GM23338 (cell line): ENCODE data around the gene LRSAM1. TPM values are rescaled to one million over a fixed set of nuclear protein-coding genes. Genes with fewer than 3 reads are reported as not detected.

Source experiments
- ATAC-seq: fragments of 200-7000 bp; cut with Tn5 transposase; 3 replicates; pipeline ENCODE4 v1.9.1; 2020
- DNase-seq: peaks from one replicate; pipeline ENCODE4 v3.0.0-alpha.2; 2015; ENCODE audit warnings: low spot score
- H2AFZ ChIP-seq: fragments of 200-600 bp; sonication (generic); 2 replicates; pipeline ENCODE4 v1.8.0; 2016; ENCODE audit warnings: antibody characterized with exemption, mild to moderate bottlenecking, moderate library complexity
- H3F3A ChIP-seq: fragments of 200-600 bp; sonication (generic); replicated peaks from 2 replicates; pipeline ENCODE4 v1.8.0; 2017; ENCODE audit warnings: antibody characterized with exemption, mixed run types, low read depth
- H3K27ac ChIP-seq: fragments of 200-600 bp; sonication (generic); 2 replicates; pipeline ENCODE4 v1.6.1; 2016; ENCODE audit warnings: low read depth
- H3K27me3 ChIP-seq: fragments of 200-600 bp; sonication (generic); 2 replicates; pipeline ENCODE4 v1.8.0; 2016; ENCODE audit warnings: mild to moderate bottlenecking, mixed run types, moderate library complexity; ENCODE audit not compliant: insufficient read depth
- H3K36me3 ChIP-seq: fragments of 200-600 bp; sonication (generic); 2 replicates; pipeline ENCODE4 v1.8.0; 2016; ENCODE audit warnings: mild to moderate bottlenecking; ENCODE audit not compliant: insufficient read depth
- H3K4me1 ChIP-seq: fragments of 200-600 bp; sonication (generic); 2 replicates; pipeline ENCODE4 v1.8.0; 2016; ENCODE audit warnings: mild to moderate bottlenecking, moderate library complexity; ENCODE audit not compliant: insufficient read depth
- H3K4me2 ChIP-seq: fragments of 200-600 bp; sonication (generic); 2 replicates; pipeline ENCODE4 v1.7.1; 2017; ENCODE audit warnings: mixed run types
- H3K4me3 ChIP-seq: fragments of 200-600 bp; sonication (generic); 2 replicates; pipeline ENCODE4 v1.6.1; 2016; ENCODE audit warnings: mixed run types
- H3K79me2 ChIP-seq: fragments of 200-600 bp; sonication (generic); replicated peaks from 2 replicates; pipeline ENCODE4 v1.8.0; 2017; ENCODE audit warnings: mild to moderate bottlenecking; ENCODE audit not compliant: insufficient read depth
- H3K9me2 ChIP-seq: fragments of 200-600 bp; sonication (generic); 2 replicates; pipeline ENCODE4 v1.8.0; 2017; ENCODE audit not compliant: insufficient read depth
- H4K20me1 ChIP-seq: fragments of 200-600 bp; sonication (generic); replicated peaks from 2 replicates; pipeline ENCODE4 v1.8.0; 2017; ENCODE audit warnings: mild to moderate bottlenecking; ENCODE audit not compliant: insufficient read depth
- H3K27ac Mint-ChIP-seq: 2 replicates; pipeline ENCODE4 v1.8.0; 2020; ENCODE audit warnings: inconsistent platforms, mild to moderate bottlenecking, moderate library complexity, mixed read lengths
- H3K27me3 Mint-ChIP-seq: 3 replicates; pipeline ENCODE4 v1.8.0; 2022; ENCODE audit warnings: low read depth, mild to moderate bottlenecking, moderate library complexity, mixed read lengths, inconsistent platforms; ENCODE audit not compliant: insufficient read depth, poor library complexity
- H3K36me3 Mint-ChIP-seq: 3 replicates; pipeline ENCODE4 v1.8.0; 2021; ENCODE audit warnings: low read depth, mild to moderate bottlenecking, inconsistent platforms, moderate library complexity, mixed read lengths
- H3K4me1 Mint-ChIP-seq: 3 replicates; pipeline ENCODE4 v1.8.0; 2020; ENCODE audit warnings: mild to moderate bottlenecking, inconsistent platforms, mixed read lengths
- H3K4me3 Mint-ChIP-seq: 3 replicates; pipeline ENCODE4 v1.8.0; 2021; ENCODE audit warnings: moderate library complexity, mild to moderate bottlenecking, inconsistent platforms, mixed read lengths
- H3K9me3 Mint-ChIP-seq: 3 replicates; pipeline ENCODE4 v1.8.0; 2020; ENCODE audit warnings: moderate library complexity, mild to moderate bottlenecking, inconsistent platforms, mixed read lengths
- CREB1 ChIP-seq: fragments of 250-450 bp; sonication (Bioruptor Pico); IDR thresholded peaks from 2 replicates; pipeline ENCODE4 v1.5.0; 2020; ENCODE audit warnings: low read depth, mild to moderate bottlenecking, moderate library complexity
- EZH2 ChIP-seq: fragments of 200-600 bp; sonication (generic); IDR thresholded peaks from one replicate; pipeline ENCODE4 v1.8.0; 2017; ENCODE audit warnings: antibody characterized with exemption, mild to moderate bottlenecking, low read depth; ENCODE audit not compliant: unreplicated experiment
- EZH2phosphoT487 ChIP-seq: fragments of 200-600 bp; sonication (generic); IDR thresholded peaks from one replicate; pipeline ENCODE4 v1.8.1; 2018; ENCODE audit warnings: antibody characterized with exemption; ENCODE audit not compliant: unreplicated experiment
- JUNB ChIP-seq: IDR thresholded peaks from one replicate; pipeline ENCODE4 v1.6.1; 2016; ENCODE audit warnings: antibody characterized with exemption; ENCODE audit not compliant: unreplicated experiment
- NANOG ChIP-seq: IDR thresholded peaks from 2 replicates; pipeline ENCODE4 v1.6.1; 2016; ENCODE audit warnings: antibody characterized with exemption, borderline replicate concordance
- POLR2AphosphoS5 ChIP-seq: IDR thresholded peaks from 2 replicates; pipeline ENCODE4 v1.6.1; 2016; ENCODE audit warnings: antibody characterized with exemption, low read depth
- STAT1 ChIP-seq: IDR thresholded peaks from one replicate; pipeline ENCODE4 v1.6.1; 2016; ENCODE audit warnings: antibody characterized with exemption; ENCODE audit not compliant: unreplicated experiment
- ZNF114 ChIP-seq: fragments of 250-450 bp; sonication (Bioruptor Pico); IDR thresholded peaks from 2 replicates; pipeline ENCODE4 v1.5.0; 2020; ENCODE audit warnings: mild to moderate bottlenecking, moderate library complexity
- ZNF331 ChIP-seq: fragments of 250-450 bp; sonication (Bioruptor Pico); IDR thresholded peaks from 2 replicates; pipeline ENCODE4 v1.5.0; 2020; ENCODE audit warnings: low read depth, mild to moderate bottlenecking, moderate library complexity
- polyA plus RNA-seq: library from polyadenylated mRNA; unstranded; fragments of >200 nt; fragmentation: Nextera tagmentation; extraction: Ambion mirVana; gene quantifications from 2 replicates; pipeline ENCODE4 v1.2.1, GENCODE V29; 2016
- total RNA-seq: library from RNA; depleted of rRNA; stranded (reverse); fragments of >200 nt; shearing (Covaris generic); gene quantifications from 2 replicates; pipeline ENCODE4 v1.2.3, GENCODE V29; 2014
- TF ChIP-seq, protein P1 (sequence below): IDR thresholded peaks from one replicate; pipeline ENCODE4 v1.6.1; 2018; ENCODE audit warnings: antibody characterized with exemption; ENCODE audit not compliant: unreplicated experiment
- TF ChIP-seq, protein P2 (sequence below): fragments of 250-450 bp; sonication (Bioruptor Pico); IDR thresholded peaks from 2 replicates; pipeline ENCODE4 v1.5.0; 2020; ENCODE audit warnings: mild to moderate bottlenecking, moderate library complexity
- TF ChIP-seq, protein P3 (sequence below), 2 experiments: fragments of 200-600 bp in 1 of 2; sonication (generic) in 1 of 2; conservative IDR thresholded peaks; 2 replicates each; pipeline versions ENCODE4 v1.5.1 to v1.6.1; 2016 to 2017; ENCODE audit warnings: antibody characterized with exemption in 2 of 2, low read depth in 2 of 2, mild to moderate bottlenecking in 2 of 2, moderate library complexity in 1 of 2
- TF ChIP-seq, protein P4 (sequence below): IDR thresholded peaks from 2 replicates; pipeline ENCODE4 v1.6.1; 2016; ENCODE audit warnings: antibody characterized with exemption

The LRSAM1 gene
- total and polyA plus RNA-seq, 2 experiments from 2014 or later = 12.8 to 21.9 TPM

DNA sequence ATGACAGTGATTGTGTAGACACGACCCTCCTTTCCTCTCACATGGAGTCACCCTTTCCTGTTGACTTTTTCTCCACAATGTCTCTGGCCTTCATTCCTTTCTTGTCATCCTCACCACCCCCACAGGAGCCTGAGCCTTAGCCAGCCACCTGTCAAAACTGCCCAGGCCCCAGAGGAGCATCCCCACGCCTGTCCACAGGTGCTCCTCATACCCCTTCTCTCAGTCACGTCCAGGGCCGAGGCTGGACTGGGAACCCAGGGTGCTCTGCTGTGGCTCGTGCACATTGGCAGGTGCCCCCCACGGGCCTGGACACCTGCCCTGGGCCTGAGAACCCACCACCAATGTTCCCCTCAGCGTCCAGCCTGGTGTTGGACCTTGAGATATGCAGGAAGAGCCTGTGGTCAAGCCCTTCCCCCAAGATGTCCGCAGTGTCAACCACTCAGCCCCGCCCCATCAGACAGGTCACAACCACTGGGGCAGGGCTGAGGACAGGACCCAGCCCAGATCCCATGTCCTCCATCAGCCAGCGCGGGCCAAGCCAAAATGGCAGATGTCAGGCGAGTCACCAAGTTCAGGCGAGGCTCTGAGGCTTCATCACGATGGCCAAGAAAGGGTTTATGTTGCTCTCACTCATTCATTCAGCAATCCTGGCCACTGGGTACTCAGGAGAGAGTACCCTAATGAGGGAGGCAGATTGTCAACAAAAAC, 95.0 kb downstream of the LRSAM1 start:
- H3K27ac Mint-ChIP-seq = no peak overlapping the region; the same call in 1 of the 2 replicates
- Histone ChIP-seq H3K36me3 (no peaks in the 10 kb centered on the region), H3K9me2 (no peaks in the 10 kb centered on the region), H4K20me1 (no peaks in the 10 kb centered on the region; the same call in 1 of the 2 replicates), H3K4me1 (peaks cover 6% of the 10 kb centered on the region; the same call in 1 of the 2 replicates), H3F3A (0 out of 2 replicates have a peak, but pooled peaks cover 3% of the 10 kb centered on the region), H3K79me2 (peaks cover 31% of the 10 kb centered on the region), H3K4me2 (no peak overlapping the region), H3K4me3 (no peak overlapping the region), H3K27me3 (no peaks in the 10 kb centered on the region), H3K27ac (no peak overlapping the region), H2AFZ (no peak overlapping the region)
- H3K4me1 Mint-ChIP-seq = peaks cover 15% of the 10 kb centered on the region
- DNase-seq (no peak), ATAC-seq (no peak)
- H3K9me3 Mint-ChIP-seq = no peaks in the 10 kb centered on the region
- no peak overlapping the region for H3K4me3 Mint-ChIP-seq
- no peak for TF ChIP-seq CREB1 (CRISPR knock-in tag)
- no peak for TF ChIP-seq ZNF114
- TF ChIP-seq, protein P1, sequence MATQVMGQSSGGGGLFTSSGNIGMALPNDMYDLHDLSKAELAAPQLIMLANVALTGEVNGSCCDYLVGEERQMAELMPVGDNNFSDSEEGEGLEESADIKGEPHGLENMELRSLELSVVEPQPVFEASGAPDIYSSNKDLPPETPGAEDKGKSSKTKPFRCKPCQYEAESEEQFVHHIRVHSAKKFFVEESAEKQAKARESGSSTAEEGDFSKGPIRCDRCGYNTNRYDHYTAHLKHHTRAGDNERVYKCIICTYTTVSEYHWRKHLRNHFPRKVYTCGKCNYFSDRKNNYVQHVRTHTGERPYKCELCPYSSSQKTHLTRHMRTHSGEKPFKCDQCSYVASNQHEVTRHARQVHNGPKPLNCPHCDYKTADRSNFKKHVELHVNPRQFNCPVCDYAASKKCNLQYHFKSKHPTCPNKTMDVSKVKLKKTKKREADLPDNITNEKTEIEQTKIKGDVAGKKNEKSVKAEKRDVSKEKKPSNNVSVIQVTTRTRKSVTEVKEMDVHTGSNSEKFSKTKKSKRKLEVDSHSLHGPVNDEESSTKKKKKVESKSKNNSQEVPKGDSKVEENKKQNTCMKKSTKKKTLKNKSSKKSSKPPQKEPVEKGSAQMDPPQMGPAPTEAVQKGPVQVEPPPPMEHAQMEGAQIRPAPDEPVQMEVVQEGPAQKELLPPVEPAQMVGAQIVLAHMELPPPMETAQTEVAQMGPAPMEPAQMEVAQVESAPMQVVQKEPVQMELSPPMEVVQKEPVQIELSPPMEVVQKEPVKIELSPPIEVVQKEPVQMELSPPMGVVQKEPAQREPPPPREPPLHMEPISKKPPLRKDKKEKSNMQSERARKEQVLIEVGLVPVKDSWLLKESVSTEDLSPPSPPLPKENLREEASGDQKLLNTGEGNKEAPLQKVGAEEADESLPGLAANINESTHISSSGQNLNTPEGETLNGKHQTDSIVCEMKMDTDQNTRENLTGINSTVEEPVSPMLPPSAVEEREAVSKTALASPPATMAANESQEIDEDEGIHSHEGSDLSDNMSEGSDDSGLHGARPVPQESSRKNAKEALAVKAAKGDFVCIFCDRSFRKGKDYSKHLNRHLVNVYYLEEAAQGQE = no peak
- no peak for TF ChIP-seq EZH2
- TF ChIP-seq, protein P2, sequence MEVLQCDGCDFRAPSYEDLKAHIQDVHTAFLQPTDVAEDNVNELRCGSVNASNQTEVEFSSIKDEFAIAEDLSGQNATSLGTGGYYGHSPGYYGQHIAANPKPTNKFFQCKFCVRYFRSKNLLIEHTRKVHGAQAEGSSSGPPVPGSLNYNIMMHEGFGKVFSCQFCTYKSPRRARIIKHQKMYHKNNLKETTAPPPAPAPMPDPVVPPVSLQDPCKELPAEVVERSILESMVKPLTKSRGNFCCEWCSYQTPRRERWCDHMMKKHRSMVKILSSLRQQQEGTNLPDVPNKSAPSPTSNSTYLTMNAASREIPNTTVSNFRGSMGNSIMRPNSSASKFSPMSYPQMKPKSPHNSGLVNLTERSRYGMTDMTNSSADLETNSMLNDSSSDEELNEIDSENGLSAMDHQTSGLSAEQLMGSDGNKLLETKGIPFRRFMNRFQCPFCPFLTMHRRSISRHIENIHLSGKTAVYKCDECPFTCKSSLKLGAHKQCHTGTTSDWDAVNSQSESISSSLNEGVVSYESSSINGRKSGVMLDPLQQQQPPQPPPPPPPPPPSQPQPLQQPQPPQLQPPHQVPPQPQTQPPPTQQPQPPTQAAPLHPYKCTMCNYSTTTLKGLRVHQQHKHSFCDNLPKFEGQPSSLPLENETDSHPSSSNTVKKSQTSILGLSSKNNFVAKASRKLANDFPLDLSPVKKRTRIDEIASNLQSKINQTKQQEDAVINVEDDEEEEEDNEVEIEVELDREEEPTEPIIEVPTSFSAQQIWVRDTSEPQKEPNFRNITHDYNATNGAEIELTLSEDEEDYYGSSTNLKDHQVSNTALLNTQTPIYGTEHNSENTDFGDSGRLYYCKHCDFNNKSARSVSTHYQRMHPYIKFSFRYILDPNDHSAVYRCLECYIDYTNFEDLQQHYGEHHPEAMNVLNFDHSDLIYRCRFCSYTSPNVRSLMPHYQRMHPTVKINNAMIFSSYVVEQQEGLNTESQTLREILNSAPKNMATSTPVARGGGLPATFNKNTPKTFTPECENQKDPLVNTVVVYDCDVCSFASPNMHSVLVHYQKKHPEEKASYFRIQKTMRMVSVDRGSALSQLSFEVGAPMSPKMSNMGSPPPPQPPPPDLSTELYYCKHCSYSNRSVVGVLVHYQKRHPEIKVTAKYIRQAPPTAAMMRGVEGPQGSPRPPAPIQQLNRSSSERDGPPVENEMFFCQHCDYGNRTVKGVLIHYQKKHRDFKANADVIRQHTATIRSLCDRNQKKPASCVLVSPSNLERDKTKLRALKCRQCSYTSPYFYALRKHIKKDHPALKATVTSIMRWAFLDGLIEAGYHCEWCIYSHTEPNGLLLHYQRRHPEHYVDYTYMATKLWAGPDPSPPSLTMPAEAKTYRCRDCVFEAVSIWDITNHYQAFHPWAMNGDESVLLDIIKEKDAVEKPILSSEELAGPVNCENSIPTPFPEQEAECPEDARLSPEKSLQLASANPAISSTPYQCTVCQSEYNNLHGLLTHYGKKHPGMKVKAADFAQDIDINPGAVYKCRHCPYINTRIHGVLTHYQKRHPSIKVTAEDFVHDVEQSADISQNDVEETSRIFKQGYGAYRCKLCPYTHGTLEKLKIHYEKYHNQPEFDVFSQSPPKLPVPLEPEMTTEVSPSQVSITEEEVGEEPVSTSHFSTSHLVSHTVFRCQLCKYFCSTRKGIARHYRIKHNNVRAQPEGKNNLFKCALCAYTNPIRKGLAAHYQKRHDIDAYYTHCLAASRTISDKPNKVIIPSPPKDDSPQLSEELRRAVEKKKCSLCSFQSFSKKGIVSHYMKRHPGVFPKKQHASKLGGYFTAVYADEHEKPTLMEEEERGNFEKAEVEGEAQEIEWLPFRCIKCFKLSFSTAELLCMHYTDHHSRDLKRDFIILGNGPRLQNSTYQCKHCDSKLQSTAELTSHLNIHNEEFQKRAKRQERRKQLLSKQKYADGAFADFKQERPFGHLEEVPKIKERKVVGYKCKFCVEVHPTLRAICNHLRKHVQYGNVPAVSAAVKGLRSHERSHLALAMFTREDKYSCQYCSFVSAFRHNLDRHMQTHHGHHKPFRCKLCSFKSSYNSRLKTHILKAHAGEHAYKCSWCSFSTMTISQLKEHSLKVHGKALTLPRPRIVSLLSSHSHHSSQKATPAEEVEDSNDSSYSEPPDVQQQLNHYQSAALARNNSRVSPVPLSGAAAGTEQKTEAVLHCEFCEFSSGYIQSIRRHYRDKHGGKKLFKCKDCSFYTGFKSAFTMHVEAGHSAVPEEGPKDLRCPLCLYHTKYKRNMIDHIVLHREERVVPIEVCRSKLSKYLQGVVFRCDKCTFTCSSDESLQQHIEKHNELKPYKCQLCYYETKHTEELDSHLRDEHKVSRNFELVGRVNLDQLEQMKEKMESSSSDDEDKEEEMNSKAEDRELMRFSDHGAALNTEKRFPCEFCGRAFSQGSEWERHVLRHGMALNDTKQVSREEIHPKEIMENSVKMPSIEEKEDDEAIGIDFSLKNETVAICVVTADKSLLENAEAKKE (CRISPR knock-in tag) = no peak
- no peak for TF ChIP-seq EZH2phosphoT487
- no peak for TF ChIP-seq NANOG
- no peak for TF ChIP-seq JUNB
- TF ChIP-seq, protein P3, sequence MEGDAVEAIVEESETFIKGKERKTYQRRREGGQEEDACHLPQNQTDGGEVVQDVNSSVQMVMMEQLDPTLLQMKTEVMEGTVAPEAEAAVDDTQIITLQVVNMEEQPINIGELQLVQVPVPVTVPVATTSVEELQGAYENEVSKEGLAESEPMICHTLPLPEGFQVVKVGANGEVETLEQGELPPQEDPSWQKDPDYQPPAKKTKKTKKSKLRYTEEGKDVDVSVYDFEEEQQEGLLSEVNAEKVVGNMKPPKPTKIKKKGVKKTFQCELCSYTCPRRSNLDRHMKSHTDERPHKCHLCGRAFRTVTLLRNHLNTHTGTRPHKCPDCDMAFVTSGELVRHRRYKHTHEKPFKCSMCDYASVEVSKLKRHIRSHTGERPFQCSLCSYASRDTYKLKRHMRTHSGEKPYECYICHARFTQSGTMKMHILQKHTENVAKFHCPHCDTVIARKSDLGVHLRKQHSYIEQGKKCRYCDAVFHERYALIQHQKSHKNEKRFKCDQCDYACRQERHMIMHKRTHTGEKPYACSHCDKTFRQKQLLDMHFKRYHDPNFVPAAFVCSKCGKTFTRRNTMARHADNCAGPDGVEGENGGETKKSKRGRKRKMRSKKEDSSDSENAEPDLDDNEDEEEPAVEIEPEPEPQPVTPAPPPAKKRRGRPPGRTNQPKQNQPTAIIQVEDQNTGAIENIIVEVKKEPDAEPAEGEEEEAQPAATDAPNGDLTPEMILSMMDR (conservative IDR thresholded peaks at IDR 0.05; ENCODE audit: low read depth in 2 of 2) = no peak
- no peak for TF ChIP-seq ZNF331
- no peak for TF ChIP-seq STAT1
- TF ChIP-seq, protein P4, sequence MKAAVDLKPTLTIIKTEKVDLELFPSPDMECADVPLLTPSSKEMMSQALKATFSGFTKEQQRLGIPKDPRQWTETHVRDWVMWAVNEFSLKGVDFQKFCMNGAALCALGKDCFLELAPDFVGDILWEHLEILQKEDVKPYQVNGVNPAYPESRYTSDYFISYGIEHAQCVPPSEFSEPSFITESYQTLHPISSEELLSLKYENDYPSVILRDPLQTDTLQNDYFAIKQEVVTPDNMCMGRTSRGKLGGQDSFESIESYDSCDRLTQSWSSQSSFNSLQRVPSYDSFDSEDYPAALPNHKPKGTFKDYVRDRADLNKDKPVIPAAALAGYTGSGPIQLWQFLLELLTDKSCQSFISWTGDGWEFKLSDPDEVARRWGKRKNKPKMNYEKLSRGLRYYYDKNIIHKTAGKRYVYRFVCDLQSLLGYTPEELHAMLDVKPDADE = no peak
- no peak for TF ChIP-seq POLR2AphosphoS5
- 0 out of 3 replicates have a peak, but pooled peaks cover 2% of the 10 kb centered on the region for H3K36me3 Mint-ChIP-seq
- peaks cover 9% of the 10 kb centered on the region for H3K27me3 Mint-ChIP-seq
